ACC112 (cell line): ENCODE measurements around the gene SYNPR.

Experiments used
- H2AFZ ChIP-seq: fragments of 200-600 bp; sonication (generic); one replicate; pipeline ENCODE4 v1.6.0; 2017; ENCODE audit warnings: antibody characterized with exemption, low read length; ENCODE audit not compliant: unreplicated experiment
- H3K27ac ChIP-seq: fragments of 200-600 bp; sonication (generic); 2 replicates; pipeline ENCODE4 v1.5.1; 2014; ENCODE audit warnings: low read depth, mild to moderate bottlenecking, antibody characterized with exemption, low read length, moderate library complexity
- H3K27me3 ChIP-seq: fragments of 200-600 bp; sonication (generic); 2 replicates; pipeline ENCODE4 v1.6.1; 2014; ENCODE audit warnings: mild to moderate bottlenecking, antibody characterized with exemption, low read length, moderate library complexity, mixed read lengths; ENCODE audit not compliant: insufficient read depth
- H3K36me3 ChIP-seq: fragments of 200-600 bp; sonication (generic); 2 replicates; pipeline ENCODE4 v1.6.1; 2016; ENCODE audit warnings: mild to moderate bottlenecking, antibody characterized with exemption, low read length, moderate library complexity, mixed read lengths; ENCODE audit not compliant: insufficient read depth
- H3K4me1 ChIP-seq: fragments of 200-600 bp; sonication (generic); one replicate; pipeline ENCODE4 v1.6.1; 2016; ENCODE audit warnings: low read length, mixed read lengths; ENCODE audit not compliant: insufficient read depth, unreplicated experiment, control insufficient read depth
- H3K4me3 ChIP-seq: fragments of 200-600 bp; sonication (generic); 2 replicates; pipeline ENCODE4 v1.5.1; 2014; ENCODE audit warnings: mild to moderate bottlenecking, low read depth, low read length
- H3K79me2 ChIP-seq: fragments of 200-600 bp; sonication (generic); one replicate; pipeline ENCODE4 v1.6.0; 2016; ENCODE audit warnings: low read length; ENCODE audit not compliant: control insufficient read depth, unreplicated experiment, insufficient read depth

The SYNPR gene

DNA sequence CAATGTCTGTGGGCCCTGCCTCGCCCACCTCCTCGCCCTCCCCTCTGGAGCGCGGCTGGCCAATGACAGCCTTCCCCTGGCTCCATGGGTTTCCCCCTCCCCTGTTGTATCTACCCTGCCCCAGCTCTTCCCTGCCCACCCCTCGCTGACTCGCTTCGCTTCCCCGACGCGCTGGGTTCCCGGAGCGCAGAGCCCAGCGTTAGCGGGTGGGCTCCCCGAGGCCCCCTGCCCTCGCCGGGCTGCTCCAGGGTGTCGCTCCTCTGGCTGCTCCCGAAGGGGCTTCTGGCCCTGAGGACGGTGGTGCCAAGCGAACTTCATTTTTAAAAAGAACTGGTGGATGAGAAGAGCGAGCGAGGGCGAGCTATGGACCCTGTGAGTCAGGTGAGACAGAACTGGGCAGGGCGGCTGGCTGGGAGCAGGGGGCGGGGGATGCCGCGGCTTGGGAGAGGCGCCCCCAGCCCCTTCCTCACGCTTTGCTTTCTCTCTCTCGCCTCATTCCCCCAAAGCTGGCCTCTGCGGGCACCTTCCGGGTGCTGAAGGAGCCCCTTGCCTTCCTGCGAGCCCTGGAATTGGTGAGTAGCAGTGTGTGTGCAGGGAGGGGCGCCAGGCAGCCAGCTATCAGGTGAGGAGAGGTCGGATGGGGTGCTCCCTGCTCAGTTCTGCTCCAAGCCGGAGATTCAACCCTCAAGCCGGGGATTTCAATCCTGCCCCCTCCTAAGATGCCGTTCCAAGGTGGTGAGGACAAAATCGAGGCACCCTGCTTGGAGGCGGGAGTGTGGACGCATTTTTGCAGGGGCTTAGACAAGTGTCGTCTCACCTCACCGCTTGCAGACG is at the start of gene SYNPR:
SYNPR (plus strand) TSS at position 138 of the 834 bp plus-strand sequence.
- Histone ChIP-seq H3K79me2 (no peaks in the 10 kb centered on the region), H3K4me3 (no peak within 1 kb of the TSS), H3K27me3 (peaks cover 75% of the 10 kb centered on the region), H3K27ac (no peak within 1 kb of the TSS), H3K36me3 (no peaks in the 10 kb centered on the region), H3K4me1 (no peaks in the 10 kb centered on the region), H2AFZ (no peak within 1 kb of the TSS)

DNA sequence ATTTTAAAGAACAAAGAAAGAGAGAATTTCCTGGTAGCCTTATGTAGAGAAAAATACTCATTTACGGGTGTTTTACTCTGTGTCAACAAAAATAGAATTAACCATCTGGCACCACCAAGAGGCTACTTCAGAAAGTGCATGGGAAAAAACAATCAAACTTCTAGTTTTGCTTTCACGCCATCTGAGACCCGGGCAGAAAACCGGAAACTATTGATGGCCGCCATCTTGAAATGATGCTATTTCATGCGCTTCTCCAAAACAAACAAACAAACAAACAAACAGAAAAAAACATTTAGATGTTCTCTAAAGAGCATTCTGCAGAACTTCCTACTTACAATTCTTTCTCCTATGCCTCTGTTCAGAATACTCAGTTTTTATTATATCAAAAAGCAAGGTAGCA is 49.4 kb upstream of the SYNPR start:
- H3K27me3 ChIP-seq = 0 out of 2 replicates have a peak, but pooled peaks cover 12% of the 10 kb centered on the region
- peak overlapping the region; percentile 19; the same call in 1 of the 2 replicates for H3K4me3 ChIP-seq
- peak overlapping the region; percentile 89 for H2AFZ ChIP-seq
- H3K27ac ChIP-seq = no peak overlapping the region
- no peaks in the 10 kb centered on the region for H3K79me2 ChIP-seq
- no peaks in the 10 kb centered on the region for H3K36me3 ChIP-seq
- no peaks in the 10 kb centered on the region for H3K4me1 ChIP-seq

DNA sequence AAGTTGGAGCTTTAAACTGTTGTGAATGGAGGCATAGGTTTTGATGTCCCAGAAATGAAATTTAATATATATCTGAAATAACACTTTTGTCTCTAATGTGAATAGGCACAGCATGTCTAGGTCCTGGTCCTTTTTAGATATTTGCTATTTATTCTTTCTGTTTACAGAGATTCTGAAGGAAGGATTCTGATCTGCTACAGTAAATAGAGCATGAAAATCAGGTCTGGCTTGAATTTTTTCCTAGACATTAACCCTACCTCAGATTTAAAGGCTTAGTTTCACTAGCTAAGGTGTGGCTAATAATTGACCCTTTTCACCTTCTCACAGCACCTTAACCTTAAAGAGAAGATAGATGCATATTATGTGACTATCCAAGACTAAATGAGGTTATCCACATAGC is 48.0 kb upstream of the SYNPR start:
- no peak overlapping the region for H3K27ac ChIP-seq
- no peak overlapping the region for H2AFZ ChIP-seq
- no peaks in the 10 kb centered on the region for H3K79me2 ChIP-seq
- no peak overlapping the region for H3K4me3 ChIP-seq
- H3K4me1 ChIP-seq = no peaks in the 10 kb centered on the region
- H3K36me3 ChIP-seq = no peaks in the 10 kb centered on the region
- H3K27me3 ChIP-seq = 0 out of 2 replicates have a peak, but pooled peaks cover 5% of the 10 kb centered on the region

DNA sequence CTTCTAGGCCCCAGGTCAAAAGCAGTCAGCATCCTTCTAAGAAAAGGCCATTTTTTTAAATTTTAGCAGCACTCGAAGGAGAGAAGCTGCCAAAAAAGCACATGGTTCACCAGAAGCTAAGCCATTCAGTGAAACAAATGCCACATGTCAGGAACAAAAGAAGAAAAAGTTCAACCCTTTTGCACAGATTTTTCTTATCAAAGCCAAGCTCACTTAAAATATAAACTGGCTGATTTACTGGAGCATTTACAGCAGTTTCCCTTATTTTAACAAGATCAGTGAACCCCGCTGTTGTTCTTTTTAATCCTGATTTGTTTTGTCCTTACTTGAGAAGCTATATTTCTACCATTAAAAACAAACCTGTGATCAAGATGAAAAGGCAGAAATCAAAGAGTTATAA is 46.5 kb upstream of the SYNPR start:
- Histone ChIP-seq H3K27ac (no peak overlapping the region), H2AFZ (no peak overlapping the region), H3K27me3 (no peaks in the 10 kb centered on the region), H3K4me1 (no peaks in the 10 kb centered on the region), H3K4me3 (no peak overlapping the region), H3K36me3 (no peaks in the 10 kb centered on the region), H3K79me2 (no peaks in the 10 kb centered on the region)

DNA sequence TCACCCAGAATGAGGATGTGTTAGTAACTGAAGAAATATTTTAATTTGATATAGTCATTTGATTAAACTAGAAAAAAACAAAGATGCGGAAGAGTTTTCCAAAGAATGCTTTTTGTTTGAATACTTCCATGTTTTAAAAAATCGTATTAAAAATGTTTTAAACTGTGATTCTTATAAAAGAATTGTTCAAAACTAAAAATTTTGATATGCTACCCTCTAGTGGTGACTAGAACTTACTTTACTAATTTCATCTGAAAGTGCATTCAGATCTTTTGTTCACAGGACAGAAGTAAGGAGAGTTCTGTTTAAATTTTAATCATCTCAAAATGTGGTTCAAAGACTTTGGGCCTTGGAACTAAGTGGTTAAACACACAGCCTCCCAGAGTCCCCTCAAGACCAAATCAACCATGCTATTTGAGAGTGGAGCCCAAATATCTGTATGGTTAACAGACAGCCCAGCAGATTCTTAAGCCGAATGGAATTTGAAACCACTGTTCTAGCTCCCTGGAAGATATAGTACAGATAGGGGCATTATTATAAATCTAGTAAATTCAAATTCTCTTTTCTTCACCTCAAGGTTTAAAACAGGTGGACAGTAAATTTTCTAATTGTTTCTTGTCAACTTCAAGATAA is 45.2 kb upstream of the SYNPR start:
- peaks cover 5% of the 10 kb centered on the region; the same call in 1 of the 2 replicates for H3K27me3 ChIP-seq
- no peak overlapping the region for H3K27ac ChIP-seq
- no peak overlapping the region for H2AFZ ChIP-seq
- no peak overlapping the region for H3K4me3 ChIP-seq
- H3K4me1 ChIP-seq = no peaks in the 10 kb centered on the region
- H3K36me3 ChIP-seq = no peaks in the 10 kb centered on the region
- no peaks in the 10 kb centered on the region for H3K79me2 ChIP-seq

DNA sequence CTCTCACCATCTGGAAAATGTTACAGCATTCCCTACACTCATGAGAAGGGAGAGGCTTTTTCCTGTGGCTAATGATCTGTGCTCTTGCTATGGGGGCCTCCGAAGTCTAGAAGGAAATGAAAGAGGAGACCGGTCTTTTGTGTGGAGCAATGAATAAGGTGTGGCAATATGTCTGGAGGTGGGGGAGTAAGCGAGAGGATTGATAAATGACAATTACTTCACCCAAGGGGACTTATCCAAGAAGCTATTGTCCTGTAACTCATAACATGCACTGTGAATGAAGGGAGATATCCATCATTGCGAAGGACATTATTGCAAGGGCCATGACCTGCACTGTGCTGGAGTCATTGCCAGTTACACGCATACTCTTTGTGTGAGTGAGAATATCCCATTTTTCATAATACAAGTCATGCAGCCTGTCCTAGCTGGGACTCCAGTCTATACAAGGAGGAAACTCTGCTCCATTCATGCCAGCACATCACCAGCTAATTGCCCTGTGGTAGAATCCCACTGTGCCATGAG is 37.7 kb upstream of the SYNPR start:
- H3K4me1 ChIP-seq = no peaks in the 10 kb centered on the region
- H3K36me3 ChIP-seq = no peaks in the 10 kb centered on the region
- H3K27ac ChIP-seq = no peak overlapping the region
- H2AFZ ChIP-seq = no peak overlapping the region
- H3K79me2 ChIP-seq = no peaks in the 10 kb centered on the region
- peaks cover 28% of the 10 kb centered on the region for H3K27me3 ChIP-seq
- no peak overlapping the region for H3K4me3 ChIP-seq

DNA sequence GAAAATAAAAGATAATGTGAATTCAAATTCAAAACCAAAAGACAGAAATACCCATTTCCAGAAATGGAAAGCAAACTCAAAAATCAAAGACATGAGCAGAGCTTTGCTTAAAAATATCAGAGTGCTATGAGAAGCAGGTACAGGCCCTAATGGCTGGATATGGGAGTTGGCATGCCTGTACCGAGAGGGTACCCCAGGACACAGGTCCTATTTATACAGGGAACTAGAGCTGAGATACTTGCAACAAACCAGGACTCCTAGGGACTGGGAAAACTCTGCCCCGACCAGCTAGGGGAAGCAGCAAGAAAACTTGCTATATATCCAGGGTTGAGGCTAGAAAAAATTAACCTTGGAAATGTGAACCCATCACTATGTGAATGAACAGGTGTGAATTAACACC is 36.0 kb upstream of the SYNPR start:
- Histone ChIP-seq H3K36me3 (no peaks in the 10 kb centered on the region), H3K4me3 (no peak overlapping the region), H3K79me2 (no peaks in the 10 kb centered on the region), H3K4me1 (no peaks in the 10 kb centered on the region), H3K27ac (no peak overlapping the region), H3K27me3 (peaks cover 31% of the 10 kb centered on the region), H2AFZ (no peak overlapping the region)

DNA sequence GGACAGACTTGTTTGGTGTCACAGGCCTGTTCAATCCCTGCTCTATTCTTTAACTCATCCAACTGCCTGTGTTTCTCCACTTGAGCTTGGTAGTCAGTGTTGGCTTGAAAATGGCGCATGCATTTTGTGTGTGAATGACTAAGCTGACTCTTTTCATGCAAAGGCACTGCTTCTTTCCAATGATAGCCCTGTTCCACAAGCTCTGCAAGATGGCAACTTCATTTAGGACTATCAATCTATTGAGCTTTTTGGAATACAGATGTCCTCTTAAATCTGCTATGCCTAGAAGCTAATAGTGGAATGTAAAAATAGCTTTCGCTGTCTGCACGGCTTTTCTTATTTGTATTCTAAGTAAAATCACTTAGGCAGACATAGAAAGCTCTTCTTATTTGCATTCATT is 33.6 kb upstream of the SYNPR start:
- no peaks in the 10 kb centered on the region for H3K79me2 ChIP-seq
- no peak overlapping the region for H3K4me3 ChIP-seq
- H3K27ac ChIP-seq = no peak overlapping the region
- H3K4me1 ChIP-seq = no peaks in the 10 kb centered on the region
- H2AFZ ChIP-seq = no peak overlapping the region
- H3K27me3 ChIP-seq = peaks cover 43% of the 10 kb centered on the region
- H3K36me3 ChIP-seq = no peaks in the 10 kb centered on the region

DNA sequence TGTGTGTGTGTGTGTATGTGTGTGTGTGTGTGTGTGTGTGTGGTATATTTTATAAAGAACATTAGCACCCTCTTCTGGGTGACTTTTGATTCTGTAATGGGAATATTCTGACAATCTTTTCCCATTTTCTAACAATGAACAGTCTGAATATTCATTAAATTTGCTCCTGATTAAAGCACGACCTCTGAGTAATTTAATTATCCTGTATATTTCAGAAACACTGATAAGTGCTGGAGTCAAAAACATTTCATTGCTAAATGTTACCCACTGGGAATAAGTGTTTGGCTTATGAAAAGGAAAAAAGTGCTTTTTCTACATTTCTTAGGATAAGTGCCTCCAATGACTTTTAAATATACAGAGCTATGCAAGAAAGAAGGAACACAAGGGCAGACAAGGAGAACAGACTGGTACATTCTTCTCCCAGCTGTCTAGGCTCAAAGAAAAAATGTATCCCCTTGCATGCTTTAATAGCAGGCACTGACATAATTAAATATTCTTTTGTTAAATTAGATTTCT is 32.3 kb upstream of the SYNPR start:
- no peak overlapping the region for H3K4me3 ChIP-seq
- no peaks in the 10 kb centered on the region for H3K36me3 ChIP-seq
- no peaks in the 10 kb centered on the region for H3K4me1 ChIP-seq
- H2AFZ ChIP-seq = no peak overlapping the region
- H3K27me3 ChIP-seq = peaks cover 54% of the 10 kb centered on the region
- no peak overlapping the region for H3K27ac ChIP-seq
- no peaks in the 10 kb centered on the region for H3K79me2 ChIP-seq

DNA sequence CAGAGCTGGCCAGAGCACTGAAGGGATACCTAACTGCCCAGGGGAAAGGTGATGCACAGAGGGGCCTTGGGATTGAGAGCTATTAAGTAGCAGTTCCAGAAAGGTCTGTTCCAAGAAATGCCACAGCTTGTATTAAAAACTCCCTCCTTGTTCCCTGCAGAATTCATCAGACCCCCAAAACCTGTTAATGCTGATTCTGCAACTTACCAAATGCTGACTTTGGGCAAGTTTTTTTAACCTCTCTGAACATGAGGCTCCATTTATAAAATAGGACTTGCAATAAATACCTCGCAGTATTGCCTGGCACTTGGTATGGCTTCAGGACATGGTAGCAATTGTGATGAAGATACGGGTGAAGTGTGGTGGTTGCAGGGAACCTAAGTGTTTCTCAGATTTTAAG is 30.1 kb upstream of the SYNPR start:
- Histone ChIP-seq H3K79me2 (no peaks in the 10 kb centered on the region), H2AFZ (no peak overlapping the region), H3K27ac (no peak overlapping the region)

More for the DNA sequence above, 30.1 kb upstream of the SYNPR start:
- H3K4me1 ChIP-seq = no peaks in the 10 kb centered on the region
- H3K27me3 ChIP-seq = peaks cover 45% of the 10 kb centered on the region
- H3K4me3 ChIP-seq = no peak overlapping the region
- no peaks in the 10 kb centered on the region for H3K36me3 ChIP-seq
